Aorta (tissue), 5 donors: ENCODE measurements around the gene BCL2L1. TPM values are rescaled to one million over a fixed set of nuclear protein-coding genes. Genes with fewer than 3 reads are reported as not detected.

Experiments used
- ATAC-seq: fragments of 200-7000 bp; cut with Tn5 transposase; one replicate; pipeline ENCODE4 v1.9.1; 2022; ENCODE audit warnings: moderate library complexity; ENCODE audit not compliant: low FRiP score
- DNase-seq, 2 donors: peaks; one replicate each; pipeline ENCODE4 v3.0.0-alpha.2; 2020
- H3K27ac ChIP-seq, 2 donors: one replicate each; pipeline ENCODE4 v1.5.1; 2013; ENCODE audit warnings: low read length in 2 of 2, mild to moderate bottlenecking in 2 of 2, moderate library complexity in 2 of 2, control low read depth in 1 of 2, inconsistent platforms in 1 of 2, low read depth in 1 of 2
- H3K27me3 ChIP-seq, 2 donors: one replicate each; pipeline ENCODE4 v1.6.1; 2013; ENCODE audit warnings: control low read depth in 1 of 2, low read length in 1 of 2, mild to moderate bottlenecking in 1 of 2, moderate library complexity in 1 of 2; ENCODE audit not compliant: insufficient read depth in 2 of 2, control insufficient read depth in 1 of 2
- H3K36me3 ChIP-seq, 2 donors: one replicate each; pipeline ENCODE4 v1.6.1; 2013; ENCODE audit warnings: control low read depth in 1 of 2, low read length in 1 of 2, mild to moderate bottlenecking in 1 of 2; ENCODE audit not compliant: insufficient read depth in 2 of 2, control insufficient read depth in 1 of 2
- H3K4me1 ChIP-seq, 2 donors: one replicate each; pipeline ENCODE4 v1.6.1; 2013; ENCODE audit warnings: low read length in 2 of 2, control low read depth in 1 of 2, mild to moderate bottlenecking in 1 of 2, moderate library complexity in 1 of 2; ENCODE audit not compliant: insufficient read depth in 2 of 2, control insufficient read depth in 1 of 2
- H3K4me3 ChIP-seq, 2 donors: one replicate each; pipeline ENCODE4 v1.5.1; 2013; ENCODE audit warnings: low read length in 2 of 2, control low read depth in 1 of 2, mild to moderate bottlenecking in 1 of 2
- H3K9me3 ChIP-seq: one replicate; pipeline ENCODE4 v1.6.1; 2013; ENCODE audit warnings: mild to moderate bottlenecking, low read length; ENCODE audit not compliant: control insufficient read depth
- WGBS, 2 donors: extraction: QIAGEN DNeasy Blood & Tissue Kit; methylation state at CpG; one replicate each; pipeline ENCODE4 v1.1.7; 2013; 5-methylcytosine and 5-hydroxymethylcytosine counted together
- intact Hi-C, 2 donors: fragments of 100-400 bp; cut with DNase I; formaldehyde crosslinking; loops; one replicate each; pipeline versions ENCODE4 v1.14.2 to v1.15.0; 2022
- polyA plus RNA-seq, 2 donors: library from polyadenylated mRNA; stranded (reverse); fragments of 200-250 nt; gene quantifications; one replicate each; pipeline ENCODE4 v1.2.3, GENCODE V29; 2013
- total RNA-seq, 2 donors: library from RNA; stranded (reverse); fragmentation: NEBNext Ultra II Directional; extraction: Animal tissue kit (Norgen Biotek cat#: 25700); gene quantifications; one replicate each; pipeline ENCODE4 v1.2.1, GENCODE V29; 2021
- donor health status: healthy with polysubstance abuse.
- donor health status: Bipolar disorder and iron deficiency.
- donor health status: DM: no; HTN: no; CAD: no.
- donor health status: DM: no; HTN: no; CAD: no.
- donor health status: DM: yes; HTN: yes; CAD: no.

Gene BCL2L1
- total and polyA plus RNA-seq, 4 donors: 69.1 to 107 (median 103) TPM

DNA sequence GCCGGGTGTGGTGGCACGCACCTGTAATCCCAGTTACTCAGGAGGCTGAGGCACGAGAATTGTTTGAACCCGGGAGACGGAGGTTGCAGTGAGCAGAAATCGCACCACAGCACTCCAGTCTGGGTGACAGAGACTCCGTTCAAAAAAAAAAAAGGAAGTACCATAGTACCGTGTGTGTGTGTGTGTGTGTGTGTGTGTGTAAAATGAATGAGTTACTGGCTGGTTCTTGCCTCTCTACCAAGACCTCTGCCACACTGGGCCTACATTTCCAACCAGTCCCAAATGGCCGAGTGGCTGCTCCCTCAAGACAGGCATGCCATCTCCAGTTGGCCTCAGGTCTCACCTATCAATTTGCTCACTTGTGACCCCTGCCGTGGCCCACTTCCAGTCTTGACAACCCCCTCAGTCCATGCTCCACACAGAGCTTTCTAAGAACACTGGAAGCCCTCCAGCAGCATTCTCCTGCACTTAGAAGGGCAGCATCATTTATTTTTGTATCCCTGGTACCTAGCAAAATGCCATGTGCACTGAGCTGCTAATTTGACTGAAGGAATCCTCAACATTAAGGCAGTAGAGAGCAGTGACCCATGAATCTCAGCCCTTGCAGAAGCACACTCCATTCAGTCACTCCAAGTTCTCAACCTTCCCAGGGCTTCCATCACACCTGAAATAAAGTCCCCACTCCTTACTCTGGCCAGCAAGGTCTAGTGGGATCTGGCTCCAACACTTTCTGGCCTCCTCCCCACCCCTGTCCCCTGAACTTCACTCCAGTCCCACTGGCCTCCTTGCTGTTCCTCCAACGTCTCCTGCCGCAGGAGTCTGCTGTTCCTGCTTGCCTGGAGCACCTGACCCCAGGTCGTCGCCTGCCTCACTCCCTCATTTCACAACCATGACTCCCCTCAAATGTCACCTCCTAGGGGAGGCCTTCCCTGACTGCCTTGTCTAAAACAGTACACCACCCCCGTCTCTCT is 55.1 kb downstream of the BCL2L1 start:
- Histone ChIP-seq H3K9me3 (no peaks in the 10 kb centered on the region), H3K27me3 (no peaks in the 10 kb centered on the region), H3K4me1 (peaks cover 3 to 10% of the 10 kb centered on the region in 2 donors), H3K27ac (peak overlapping the region in 1 of 2 donors; percentile 64), H3K36me3 (peaks cover 0 to 6% of the 10 kb centered on the region in 2 donors), H3K4me3 (no peak overlapping the region)
- ATAC-seq: no peak
- intact Hi-C loops: no loop called here
- 77 to 84% methylated on average over 15 of the region's 15 CpGs for WGBS, 2 donors
- no peak for DNase-seq

GRCh38 chr20:31666258-31667042 is 56.2 kb downstream of the BCL2L1 start:
- intact Hi-C loops: no loop called here
- peak overlapping the region in 1 of 2 donors; percentile 10 for H3K27ac ChIP-seq
- H3K4me3 ChIP-seq: no peak overlapping the region
- peak in 1 of 2 donors; percentile 86 for DNase-seq
- ATAC-seq: peak; percentile 19
- 62 to 63% methylated on average over 7 of the region's 7 CpGs for WGBS, 2 donors
- H3K27me3 ChIP-seq: no peaks in the 10 kb centered on the region
- H3K9me3 ChIP-seq: no peaks in the 10 kb centered on the region
- peaks cover 0 to 6% of the 10 kb centered on the region in 2 donors for H3K36me3 ChIP-seq
- peaks cover 3 to 10% of the 10 kb centered on the region in 2 donors for H3K4me1 ChIP-seq

- peaks cover 3 to 4% of the 10 kb centered on the region in 2 donors for H3K4me1 ChIP-seq
- DNase-seq (no peak), ATAC-seq (no peak)
- no peak overlapping the region for H3K4me3 ChIP-seq
- H3K27ac ChIP-seq: no peak overlapping the region
- H3K36me3 ChIP-seq: peaks cover 0 to 6% of the 10 kb centered on the region in 2 donors
- intact Hi-C loops: no loop called here
- H3K9me3 ChIP-seq: no peaks in the 10 kb centered on the region
- H3K27me3 ChIP-seq: no peaks in the 10 kb centered on the region
- WGBS, 2 donors: 92% methylated on average over 10 of the region's 10 CpGs
Observed at GRCh38 chr20:31665753-31666152, 56.9 kb downstream of the BCL2L1 start.

DNA sequence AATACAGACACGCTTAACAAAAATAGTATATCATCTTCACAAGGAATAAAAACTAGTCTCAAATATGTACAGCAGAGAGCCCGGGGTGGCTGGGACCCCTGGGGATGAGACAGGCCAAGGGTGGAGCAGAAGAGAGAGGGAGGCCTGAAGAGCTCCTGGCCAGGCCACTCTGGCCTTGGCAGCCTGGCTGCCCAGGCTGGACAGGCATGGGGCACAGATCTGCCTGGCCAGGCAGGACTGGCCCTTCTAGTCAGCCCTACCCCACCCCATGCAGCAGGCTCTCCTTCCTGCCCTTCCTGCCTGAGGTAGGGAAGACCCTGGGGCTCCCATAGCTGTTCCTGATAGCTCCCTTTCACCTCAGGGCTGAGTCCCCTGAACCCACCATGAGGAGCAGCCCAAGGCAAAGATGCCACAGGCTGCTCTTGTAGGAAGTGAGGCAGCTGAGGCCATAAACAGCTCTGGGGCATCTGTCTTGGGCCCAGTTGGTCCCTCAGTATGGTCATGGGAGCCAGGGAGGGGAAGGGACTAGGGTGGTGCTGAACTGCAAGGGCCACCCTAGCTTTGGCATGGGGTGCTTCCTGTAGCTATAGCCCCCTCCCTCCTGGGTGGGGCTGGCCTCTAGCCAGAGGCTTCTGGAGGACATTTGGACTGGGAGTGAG is 57.8 kb downstream of the BCL2L1 start:
- Histone ChIP-seq H3K4me3 (no peak overlapping the region), H3K9me3 (no peaks in the 10 kb centered on the region), H3K36me3 (peaks cover 0 to 6% of the 10 kb centered on the region in 2 donors), H3K27ac (peak overlapping the region in 1 of 2 donors; percentile 15), H3K27me3 (no peaks in the 10 kb centered on the region), H3K4me1 (peaks cover under 1 to 3% of the 10 kb centered on the region in 2 donors)
- DNase-seq: no peak
- no peak for ATAC-seq
- intact Hi-C loops: loop anchor here in 1 of 2 donors (1.0 kb wide), 1 partner anchor 55 kb away; no protein-coding TSS in a partner anchor
- 3 to 29% methylated on average over 2 of the region's 2 CpGs for WGBS, 2 donors

DNA sequence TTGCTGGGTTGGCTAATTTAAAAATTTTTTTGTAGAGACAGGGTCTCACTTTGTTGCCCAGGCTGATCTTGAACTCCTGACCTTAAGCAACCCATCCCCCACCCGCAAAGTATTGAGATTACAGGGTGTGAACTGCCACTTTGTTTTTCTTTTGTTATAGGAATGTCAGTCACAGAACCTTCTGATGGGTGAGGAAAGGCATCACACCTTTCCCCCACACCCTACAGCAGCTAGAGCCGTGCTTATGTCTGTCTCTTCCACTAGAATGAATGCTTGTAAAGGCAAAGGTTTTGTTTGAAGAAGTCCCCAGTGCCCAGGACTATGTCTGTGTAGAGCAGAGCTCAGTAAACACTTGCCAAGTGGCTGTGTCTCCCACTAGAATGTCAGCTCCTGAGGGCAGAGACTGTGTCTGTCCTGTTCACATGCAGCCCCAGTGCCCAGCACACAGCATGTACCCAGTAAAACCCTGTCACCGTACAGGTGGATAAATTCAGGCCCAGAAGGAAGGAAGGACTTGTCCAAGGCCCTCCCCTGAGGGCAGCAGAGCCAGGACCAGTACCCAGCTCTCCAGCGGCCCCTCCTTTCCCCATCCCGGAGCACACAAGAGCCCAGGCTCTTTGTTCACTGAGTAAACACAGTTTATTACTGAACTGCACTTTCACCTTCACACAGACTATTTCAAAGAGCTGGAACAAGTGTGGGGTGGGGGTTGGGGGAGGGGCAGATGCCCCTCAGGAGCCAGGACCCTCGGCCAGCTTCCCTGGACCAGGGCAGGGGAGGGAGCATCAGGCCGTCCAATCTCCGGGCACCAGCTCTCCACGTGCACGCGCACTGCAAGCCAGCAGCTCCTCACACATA is 58.6 kb downstream of the BCL2L1 start:
- ATAC-seq (no peak), DNase-seq (no peak)
- H3K9me3 ChIP-seq: no peaks in the 10 kb centered on the region
- intact Hi-C loops: loop anchor here in 1 of 2 donors (1.0 kb wide), 1 partner anchor 56 kb away; no protein-coding TSS in a partner anchor
- 20 to 30% methylated on average over 11 of the region's 11 CpGs for WGBS, 2 donors
- no peaks in the 10 kb centered on the region for H3K4me1 ChIP-seq
- no peak overlapping the region for H3K4me3 ChIP-seq
- no peaks in the 10 kb centered on the region for H3K27me3 ChIP-seq
- peak overlapping the region in 1 of 2 donors; percentile 50 for H3K27ac ChIP-seq
- peaks cover 0 to 6% of the 10 kb centered on the region in 2 donors for H3K36me3 ChIP-seq

DNA sequence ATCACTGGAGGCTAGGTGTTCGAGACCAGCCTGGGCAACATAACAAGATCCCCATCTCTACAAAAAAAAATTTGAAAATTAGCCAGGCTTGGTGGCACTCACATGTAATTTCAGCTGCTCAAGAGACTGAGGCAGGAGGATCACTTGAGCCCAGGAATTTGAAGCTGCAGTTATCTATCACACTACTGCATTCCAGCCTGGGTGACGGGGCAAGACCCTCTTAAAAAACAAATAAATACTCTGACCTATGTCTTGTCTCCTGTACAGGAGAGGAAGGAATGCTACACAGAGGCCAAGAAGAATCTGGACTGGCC is 59.2 kb downstream of the BCL2L1 start:
- Histone ChIP-seq H3K4me3 (no peak overlapping the region), H3K4me1 (no peaks in the 10 kb centered on the region), H3K9me3 (no peaks in the 10 kb centered on the region), H3K27ac (no peak overlapping the region), H3K36me3 (peaks cover 0 to 6% of the 10 kb centered on the region in 2 donors), H3K27me3 (no peaks in the 10 kb centered on the region)
- 70 to 84% methylated on average over 2 of the region's 2 CpGs for WGBS, 2 donors
- ATAC-seq (no peak), DNase-seq (no peak)
- intact Hi-C loops: no loop called here

GRCh38 chr20:31662372-31662854 is 60.3 kb downstream of the BCL2L1 start:
- Histone ChIP-seq H3K27me3 (no peaks in the 10 kb centered on the region), H3K9me3 (no peaks in the 10 kb centered on the region), H3K4me3 (no peak overlapping the region), H3K27ac (peak overlapping the region in 1 of 2 donors; percentile 41), H3K36me3 (peaks cover 0 to 6% of the 10 kb centered on the region in 2 donors), H3K4me1 (no peaks in the 10 kb centered on the region)
- intact Hi-C loops: no loop called here
- no peak for ATAC-seq
- DNase-seq: no peak
- 66 to 69% methylated on average over 6 of the region's 6 CpGs for WGBS, 2 donors
